HG03378 (cell line): ENCODE data around the gene MSANTD1.

ENCODE experiments used
- ATAC-seq: cut with Tn5 transposase; IDR thresholded peaks from one replicate; pipeline ENCODE4 v1.9.1; 2021; ENCODE audit warnings: mild to moderate bottlenecking, moderate library complexity; ENCODE audit not compliant: unreplicated experiment

Gene MSANTD1

DNA sequence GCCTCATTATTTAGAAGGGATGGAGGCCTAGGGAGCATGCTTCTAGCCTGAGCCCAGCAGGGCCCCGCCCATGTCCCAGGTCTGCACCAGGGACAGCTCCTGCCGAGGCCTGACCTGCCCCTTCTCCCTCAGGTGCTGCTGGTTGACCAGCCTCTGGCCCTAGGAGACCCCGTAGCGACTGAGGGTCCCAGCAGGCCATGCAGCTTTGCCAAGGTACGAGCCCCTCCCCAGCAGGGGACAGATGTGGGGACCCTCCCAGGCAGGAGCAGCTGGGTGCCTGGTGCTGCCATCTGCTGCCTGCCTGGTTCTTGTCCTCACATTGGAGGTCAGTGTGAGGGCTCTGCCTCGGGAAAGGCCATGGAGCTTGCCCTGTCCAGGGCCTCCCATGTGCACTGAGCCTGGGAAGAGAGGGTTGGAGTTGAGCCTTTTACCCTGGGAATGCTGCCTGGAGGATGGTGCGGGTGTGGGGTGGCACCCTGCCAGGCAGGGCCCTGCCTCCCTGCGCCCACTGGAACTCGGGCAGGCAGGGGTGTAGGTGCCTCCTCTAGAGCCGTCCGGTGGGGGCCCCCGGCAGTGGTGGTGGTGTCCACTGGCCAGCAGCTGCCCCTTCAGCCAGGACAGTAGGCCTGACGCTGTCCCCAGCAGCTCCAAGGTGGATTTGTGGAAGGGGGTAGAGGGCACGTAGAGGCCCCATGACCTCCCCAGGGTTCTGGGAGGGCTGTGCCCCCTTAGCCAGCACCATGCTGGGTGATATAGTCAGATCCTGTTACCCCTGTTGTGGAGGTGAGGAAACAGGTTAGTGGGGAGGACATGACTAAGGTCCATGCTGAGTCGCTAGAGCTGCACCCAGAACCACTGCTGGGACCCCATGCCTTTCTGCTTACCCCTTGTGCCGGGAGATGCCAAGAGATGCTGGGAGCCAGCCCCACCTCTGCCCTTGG lies 2.2 kb upstream of the MSANTD1 start:
- no peak for ATAC-seq

DNA sequence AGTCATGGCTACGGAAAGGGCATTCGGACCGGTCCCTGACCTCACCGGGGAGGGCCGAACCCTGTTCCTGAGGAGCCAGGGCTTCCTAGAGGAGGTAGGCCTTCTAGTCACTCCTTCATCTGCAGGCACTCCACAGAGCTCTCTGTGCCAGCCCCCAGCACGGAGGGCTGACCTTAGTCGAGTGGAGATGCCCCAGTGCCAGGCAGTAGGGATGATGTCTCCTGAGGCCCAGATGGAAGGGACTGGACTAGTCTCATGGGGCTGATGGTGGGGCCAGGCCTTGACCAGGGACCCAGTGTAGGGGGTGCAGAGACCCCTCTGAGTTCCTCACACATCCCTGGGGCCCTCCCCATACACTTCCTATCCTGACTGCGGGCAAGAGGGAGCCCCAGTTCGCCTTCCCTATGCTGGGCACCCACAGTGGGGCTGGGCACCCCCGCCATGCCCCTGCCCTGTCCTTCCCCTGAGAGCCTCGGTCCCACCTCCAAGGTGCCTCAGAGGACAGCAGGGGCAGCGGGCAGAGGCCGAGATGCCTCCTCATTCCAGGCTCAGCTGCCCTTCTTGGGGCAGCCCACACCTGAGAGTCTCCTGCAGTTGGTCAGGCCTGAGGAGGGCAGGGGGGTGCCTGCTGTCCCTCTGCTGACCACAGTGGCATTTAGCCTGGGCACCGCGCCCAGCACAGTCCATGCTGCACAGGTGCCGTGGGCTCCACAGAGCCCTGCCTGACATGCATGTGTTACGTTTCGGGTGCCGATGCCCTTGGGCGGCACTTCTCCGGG lies 1.4 kb upstream of the MSANTD1 start:
- ATAC-seq = no peak

DNA sequence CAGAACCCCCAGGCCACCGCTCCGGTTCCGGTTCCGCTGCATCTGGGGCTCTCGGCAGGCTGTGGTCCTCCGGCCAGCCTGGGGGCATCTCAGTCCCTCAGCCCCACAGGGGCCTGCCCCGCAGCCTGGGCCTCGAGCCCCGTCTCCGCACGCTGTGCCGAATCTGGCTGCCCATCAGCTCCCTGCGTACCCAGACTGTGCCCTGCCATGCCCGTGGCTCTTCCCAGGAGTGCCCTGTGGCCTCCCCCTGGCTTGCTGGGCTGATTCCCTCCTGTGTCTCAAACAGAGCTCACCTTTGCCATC lies 830 bp upstream of the MSANTD1 start:
- no peak for ATAC-seq

DNA sequence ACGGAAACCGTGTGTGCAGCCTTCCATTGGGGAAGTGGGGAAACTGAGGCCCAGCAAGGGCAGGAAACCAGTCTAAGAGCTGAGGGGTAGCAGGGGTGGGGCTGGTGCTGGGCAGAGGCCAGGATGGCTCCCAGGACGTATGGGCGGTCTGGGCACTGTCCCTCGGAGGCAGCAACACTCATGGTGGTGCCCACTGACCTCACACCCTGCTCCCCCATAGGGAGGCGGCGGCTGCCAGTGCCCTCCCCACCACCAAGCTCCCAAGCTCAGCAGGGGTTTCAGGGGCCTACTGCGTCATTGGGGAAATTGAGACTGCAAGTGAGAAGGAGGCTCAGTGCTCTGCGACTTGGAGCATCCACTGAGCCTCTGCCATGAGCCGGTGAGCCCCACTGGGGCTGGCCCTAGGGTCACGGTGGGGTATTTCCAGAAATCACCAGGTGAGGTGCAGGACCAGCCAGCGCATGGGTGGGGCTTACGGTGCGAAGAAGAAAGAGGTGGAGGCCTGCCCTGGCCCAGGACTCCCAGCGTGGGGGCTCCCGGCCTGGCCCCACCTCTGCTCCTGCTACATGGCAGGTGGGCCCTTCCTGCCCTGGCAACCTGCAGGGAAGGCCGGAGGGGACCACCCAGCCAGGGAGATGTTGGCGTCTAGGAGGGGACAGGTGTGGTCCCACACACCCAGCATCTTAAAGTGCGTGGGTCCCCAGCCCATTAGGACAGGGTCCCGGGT lies 915 bp downstream of the MSANTD1 start:
- ATAC-seq = no peak

DNA sequence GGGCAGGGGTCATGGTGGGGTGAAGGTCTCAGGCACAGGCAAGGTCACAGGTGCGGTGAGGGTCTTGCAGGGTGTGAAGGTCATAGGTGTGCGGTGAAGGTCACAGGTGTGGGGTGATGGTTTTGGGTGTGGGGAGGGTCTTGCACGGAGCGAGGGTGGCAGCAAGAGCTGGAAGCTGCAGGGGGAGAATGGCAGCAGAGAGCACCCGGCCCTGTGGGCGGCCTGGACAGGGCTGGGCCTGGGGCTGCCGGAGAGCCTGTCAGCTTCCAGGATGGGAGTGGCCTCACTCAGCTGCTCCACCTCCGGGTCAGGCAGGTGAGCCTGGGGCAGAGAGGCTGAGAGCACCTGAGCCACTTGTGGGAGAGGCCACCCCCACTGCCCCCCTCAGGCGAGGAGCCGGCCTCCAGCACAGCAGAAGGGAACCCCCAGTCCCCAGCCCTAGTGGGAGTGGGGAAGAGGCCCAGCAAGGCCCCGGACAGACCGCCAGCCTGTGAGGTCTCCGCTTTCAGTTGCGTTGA lies 1.5 kb downstream of the MSANTD1 start:
- no peak for ATAC-seq

DNA sequence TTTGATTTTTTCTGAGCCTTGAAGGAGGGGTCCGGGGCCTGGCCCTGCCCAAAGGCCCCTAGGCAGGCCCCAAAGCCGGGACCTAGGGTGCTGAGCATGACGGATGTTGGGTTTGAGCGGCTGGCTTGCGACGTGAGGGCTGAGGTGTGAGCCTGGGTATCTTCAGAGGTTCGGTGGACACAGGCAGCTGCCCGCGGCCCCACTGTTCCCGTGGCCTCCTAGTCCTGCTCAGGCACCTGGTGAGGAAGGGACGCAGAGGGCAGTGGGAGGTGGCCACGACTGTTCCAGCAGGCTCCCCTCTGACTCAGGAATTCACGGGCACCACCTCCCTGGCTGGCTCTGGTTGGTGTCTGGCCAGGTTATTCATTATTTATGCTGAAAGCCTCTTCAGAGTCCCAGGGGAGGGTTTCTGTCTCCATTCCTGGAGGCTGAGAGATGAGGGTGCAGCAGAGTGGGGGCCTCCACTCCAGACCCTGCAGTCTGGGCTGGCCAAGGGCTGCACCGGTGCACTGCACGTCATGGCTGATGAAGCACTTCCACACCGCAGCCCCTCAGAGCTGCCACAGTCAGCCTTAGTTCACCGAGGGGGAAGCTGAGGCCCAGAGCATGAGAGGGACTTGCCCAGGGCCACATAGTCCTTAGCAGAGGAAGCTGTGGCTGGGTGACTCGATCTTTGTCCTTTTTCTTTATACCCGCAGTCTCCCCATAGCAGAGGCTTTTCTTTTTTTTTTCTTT lies 2.2 kb downstream of the MSANTD1 start:
- ATAC-seq = no peak

DNA sequence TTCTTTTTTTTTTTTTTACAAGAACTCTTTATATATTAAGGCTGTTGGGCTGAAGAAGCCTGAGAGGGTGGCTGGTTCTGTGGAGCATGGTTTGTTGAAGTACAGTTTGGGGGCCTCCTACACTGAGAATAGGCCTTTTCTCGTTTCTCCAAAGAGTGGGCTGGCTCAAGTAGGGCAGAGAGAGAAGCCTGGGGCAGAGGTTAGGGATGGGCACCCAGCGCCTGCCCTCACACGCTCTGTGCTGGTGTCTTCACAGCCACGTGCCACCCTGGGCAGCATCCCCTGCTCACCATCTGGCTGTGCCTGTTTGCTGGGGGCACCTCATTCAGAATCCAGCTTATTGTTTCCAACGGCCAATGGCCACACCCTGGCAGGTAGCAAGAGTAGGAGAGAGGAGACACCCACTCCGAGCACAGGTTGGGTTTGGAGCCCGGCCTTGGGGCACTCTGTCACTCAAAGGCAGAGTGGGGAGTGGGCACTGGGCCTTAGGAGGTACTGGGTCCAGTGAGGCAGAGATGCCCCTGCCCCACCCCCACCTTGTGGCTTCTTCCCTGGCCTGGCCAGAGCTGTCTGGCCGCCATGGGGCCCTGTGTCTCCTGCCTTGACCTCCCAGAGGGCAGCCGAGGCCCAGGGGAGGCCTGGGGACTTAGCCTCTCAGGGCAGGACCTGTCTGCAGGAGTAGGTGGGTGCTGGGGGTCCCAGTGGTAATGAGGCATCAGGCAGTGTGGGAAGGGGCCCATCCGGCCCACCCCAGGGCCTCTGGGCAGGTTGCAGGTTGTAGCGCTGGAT lies 2.9 kb downstream of the MSANTD1 start:
- no peak for ATAC-seq

DNA sequence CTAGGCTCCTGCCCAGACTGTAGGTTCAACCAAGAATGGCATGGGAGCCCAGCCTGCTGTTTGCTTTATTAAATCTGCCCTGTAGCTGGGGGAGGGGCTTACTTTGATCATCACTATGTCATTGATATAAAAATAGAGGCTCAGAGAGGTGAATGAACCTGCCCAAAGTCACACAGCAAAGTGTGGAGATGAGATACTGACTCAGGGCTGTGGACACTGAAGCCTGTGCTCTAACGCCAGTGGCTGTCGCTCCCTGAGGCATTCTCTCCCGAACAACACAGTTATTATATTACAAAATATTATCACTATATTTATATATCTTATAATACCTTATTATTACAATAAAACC lies 3.5 kb downstream of the MSANTD1 start:
- no peak for ATAC-seq

DNA sequence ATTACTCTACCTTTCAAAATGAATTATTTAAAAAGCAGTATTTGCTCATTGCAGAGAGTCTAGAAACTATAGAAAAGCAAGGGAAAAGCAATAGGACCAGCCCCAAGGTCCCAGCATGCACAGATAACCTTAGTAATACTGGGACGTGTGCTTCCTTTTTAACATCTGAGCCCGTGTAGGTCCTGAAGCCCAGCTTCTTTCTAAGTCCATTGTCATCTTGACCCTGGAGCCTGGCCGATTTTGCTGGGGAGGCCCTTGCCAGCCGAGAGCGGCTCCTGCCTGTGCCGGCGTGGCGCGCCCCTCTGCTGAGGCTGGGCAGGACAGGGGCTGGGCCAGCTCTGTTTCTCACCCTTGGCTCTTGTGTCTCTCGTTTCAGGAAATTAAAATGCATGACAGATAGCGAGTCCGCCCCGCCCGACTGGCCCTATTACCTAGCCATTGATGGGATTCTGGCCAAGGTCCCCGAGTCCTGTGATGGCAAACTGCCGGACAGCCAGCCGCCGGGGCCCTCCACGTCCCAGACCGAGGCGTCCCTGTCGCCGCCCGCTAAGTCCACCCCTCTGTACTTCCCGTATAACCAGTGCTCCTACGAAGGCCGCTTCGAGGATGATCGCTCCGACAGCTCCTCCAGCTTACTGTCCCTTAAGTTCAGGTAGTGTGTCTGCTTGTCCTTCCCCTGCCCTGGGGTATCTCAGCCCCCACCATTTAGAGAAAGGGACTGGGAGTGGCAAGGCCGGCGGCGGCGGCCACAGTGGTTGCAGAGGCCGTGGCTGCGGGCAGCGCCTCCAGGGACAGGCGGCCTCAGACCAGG lies 4.1 kb downstream of the MSANTD1 start:
- ATAC-seq = no peak

DNA sequence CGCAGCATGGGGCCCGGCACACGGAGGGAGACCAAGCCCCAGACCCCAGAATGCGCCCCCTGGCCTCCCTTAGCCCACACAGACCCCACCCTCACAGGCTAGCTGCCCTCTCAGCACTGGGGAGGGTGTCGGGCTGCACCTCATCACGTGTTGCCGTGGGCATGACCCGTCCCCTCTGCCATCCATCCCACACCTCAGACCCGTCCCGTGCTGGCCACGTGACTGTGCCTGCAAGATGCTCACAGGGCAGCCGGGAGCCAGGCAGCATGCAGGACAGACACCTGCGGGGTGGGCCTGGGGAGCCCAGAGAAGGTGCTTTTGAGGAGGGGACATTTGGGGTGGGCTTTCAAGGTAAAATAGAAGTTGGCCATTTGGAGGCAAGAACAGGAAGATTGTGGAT lies 4.8 kb downstream of the MSANTD1 start:
- ATAC-seq = no peak

DNA sequence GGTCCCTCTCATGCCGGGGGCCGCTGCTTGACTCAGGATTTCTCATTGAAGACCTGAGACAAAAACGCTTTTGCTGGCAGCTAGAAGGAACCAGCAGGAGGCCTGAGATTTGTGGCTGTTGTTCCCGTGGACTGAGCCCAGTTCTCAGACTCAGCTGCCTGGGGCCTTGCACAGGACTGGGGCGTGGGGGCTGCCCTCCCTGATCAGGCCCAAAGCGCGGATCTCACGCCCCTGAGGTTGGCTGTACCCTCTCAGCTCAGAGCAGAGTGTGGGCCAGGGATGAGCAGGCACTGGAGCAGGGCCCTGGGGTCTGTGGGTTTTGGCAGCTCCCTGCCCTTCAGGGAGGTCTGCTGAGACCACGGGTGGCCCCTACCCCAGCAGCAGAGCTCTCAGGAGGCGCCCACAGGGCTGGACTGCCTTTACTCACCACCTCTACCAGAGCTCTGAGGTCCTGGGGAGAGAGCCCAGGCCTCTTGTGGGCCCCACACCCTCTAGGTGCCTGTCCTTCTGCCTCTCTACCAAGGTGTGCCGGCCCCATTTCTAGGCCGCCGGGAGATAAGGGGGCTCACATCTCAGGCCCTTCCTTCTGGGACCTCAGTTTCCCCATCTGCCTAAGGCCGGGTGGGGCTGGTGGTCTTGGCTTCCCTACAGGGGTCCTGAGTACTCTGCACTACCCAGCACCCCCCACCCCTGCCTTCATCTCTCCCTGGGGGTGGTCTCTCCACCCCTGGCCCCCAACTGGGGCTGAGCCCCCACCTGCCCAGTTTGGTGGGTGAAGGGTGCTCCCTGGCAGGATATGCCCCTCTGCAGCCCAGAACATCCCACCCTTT lies 5.6 kb downstream of the MSANTD1 start:
- no peak for ATAC-seq

DNA sequence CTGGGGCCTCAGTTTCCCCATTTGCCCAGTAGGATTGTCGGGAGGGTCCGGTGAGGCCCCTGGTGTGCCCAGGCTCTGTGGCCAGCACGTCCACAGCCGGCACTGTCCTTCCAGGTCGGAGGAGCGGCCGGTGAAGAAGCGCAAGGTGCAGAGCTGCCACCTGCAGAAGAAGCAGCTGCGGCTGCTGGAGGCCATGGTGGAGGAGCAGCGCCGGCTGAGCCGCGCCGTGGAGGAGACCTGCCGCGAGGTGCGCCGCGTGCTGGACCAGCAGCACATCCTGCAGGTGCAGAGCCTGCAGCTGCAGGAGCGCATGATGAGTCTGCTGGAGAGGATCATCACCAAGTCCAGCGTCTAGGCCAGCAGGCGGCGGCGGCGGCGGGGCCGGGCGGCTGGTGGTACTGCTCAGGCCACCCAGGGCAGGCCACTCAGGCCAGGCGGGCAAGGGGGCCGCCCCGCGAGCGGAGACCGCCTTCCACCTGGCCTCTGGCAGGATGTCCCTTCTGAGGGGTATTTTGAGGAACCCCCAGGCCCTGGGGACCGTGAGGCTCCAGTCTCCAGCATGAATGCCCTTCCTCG lies 6.7 kb downstream of the MSANTD1 start:
- no peak for ATAC-seq

DNA sequence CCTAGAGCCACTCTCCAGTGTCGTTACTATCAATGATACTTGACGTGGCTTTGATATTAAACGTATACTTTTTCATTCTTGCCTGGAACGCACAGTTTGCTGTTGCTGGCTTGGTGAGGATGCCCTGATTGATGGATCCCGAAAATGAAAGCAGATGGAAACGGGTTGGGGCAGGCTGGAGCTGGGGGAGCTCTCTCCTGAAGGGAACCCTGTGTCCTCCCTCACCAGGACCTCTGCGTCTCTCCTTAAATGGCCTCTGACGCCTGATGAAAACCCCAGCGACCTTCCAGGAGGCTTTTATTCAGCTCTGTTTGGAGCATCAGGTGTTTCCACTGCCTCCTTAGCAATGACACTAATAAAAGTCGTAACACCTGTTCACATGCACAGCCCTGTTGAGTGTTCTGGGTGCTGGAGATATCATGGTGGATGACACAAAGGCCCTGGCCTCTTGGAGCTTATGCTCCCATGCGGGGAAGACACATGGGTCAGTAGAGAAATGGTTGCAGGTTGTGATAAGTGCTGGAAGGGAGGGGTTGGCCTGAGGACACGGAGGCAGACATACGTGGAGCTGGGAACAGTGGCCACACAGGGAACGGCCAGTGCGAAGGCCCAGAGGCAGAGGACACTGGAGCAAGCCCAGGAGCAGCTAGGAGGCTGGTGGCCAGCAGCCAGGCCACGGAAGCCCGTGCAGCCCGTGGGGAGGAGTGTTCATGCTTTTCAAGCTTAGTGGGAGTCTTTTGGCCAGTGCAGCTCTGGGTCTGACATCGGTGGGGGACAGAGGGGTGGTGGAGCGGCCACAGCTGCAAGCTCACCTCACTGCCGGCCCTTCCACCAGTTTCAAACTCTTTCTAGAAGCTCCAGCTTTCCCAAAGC lies 7.5 kb downstream of the MSANTD1 start:
- ATAC-seq = no peak

DNA sequence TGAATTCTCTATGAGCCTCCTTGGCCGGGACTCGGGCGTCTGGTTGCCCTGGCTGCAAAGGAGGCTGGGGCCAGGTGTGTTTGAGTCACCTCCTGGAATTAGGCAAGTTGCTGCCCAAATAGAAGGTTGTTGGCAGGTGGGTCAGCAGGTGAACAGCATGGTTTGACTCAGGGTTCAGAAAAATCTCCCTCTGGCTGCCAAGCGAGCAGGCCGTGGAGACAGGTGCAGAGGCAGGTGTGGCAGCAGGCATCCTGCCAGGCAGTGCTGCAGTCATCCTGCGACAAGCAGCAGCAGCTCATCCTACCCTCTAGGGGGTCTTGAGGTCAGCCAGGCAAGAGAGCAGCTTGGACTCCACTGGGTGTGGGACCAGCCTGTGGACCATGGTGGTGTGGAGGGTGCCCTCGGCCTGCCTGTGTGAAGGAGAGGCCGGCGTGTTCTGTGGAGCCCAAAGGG lies 8.2 kb downstream of the MSANTD1 start:
- ATAC-seq = no peak

DNA sequence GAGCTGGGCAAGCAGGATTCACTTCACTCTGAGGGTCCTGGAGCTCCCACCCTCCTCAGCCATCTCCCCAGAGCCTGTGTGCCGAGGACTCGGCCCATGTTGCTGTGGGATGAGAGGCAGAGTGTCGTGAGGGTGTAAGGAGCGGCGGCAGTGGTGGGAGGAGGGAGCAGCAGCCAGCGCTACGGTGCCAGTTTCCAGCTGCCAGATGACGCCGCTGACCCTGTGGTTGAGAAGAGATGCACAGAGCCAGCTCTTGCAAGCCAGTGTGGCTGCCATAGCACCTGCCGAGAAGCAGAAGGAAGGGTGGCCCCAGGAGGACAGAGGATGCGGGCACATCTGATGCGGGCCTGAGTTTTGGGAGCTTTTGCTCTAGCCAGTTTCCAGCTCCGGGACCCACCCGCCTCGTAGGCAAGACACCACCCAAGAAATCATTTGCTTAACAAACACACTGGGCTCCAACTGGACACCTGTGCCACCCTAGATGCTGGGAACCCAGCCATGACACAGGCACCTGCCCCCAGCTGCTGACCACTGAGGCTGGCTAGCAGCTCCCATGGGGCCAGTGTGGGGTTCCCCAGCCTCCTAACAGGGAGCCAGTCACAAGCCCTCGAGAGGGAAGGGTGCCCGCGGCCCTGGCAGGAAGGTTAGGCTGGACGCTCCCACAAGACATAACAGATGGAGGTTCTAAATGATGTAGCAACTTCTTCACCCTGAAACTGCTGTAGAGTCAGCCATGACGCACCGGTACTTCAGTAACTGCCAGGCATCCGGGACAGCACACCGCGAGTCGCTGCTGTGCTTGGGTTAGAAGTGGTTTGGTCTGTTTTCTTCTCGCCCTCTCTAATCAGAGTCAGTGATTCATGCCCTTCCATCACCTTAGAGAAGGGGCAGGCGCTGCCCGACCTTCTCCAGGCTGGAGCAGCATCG lies 8.9 kb downstream of the MSANTD1 start:
- no peak for ATAC-seq
